GM10266 (cell line): ENCODE data around the gene NEMF.
"Not testable (repeated sequence)": the region's sequence is repeated elsewhere in the genome, so short reads cannot be mapped to it uniquely, and the experiment has no call there.

Experiments used
- DNase-seq: peaks from one replicate; pipeline ENCODE4 v3.0.0; 2012; ENCODE audit errors: extremely low spot score
- CTCF ChIP-seq: IDR thresholded peaks from 2 replicates; pipeline ENCODE4 v1.5.1; 2012; ENCODE audit warnings: mild to moderate bottlenecking, low read depth; ENCODE audit not compliant: control insufficient read depth, insufficient read depth; ENCODE audit errors: missing control alignments

Gene NEMF

GRCh38 chr14:49882826-49883694, 30.5 kb upstream of the NEMF start:
- TF ChIP-seq CTCF = no peak
- no peak for DNase-seq

- no peak for TF ChIP-seq CTCF
- DNase-seq = no peak
Observed at GRCh38 chr14:49881350-49882001, 28.9 kb upstream of the NEMF start.

GRCh38 chr14:49880267-49881064, 27.9 kb upstream of the NEMF start:
- no peak for TF ChIP-seq CTCF
- DNase-seq = no peak

GRCh38 chr14:49879646-49880204, 27.1 kb upstream of the NEMF start:
- TF ChIP-seq CTCF = peak; percentile 58
- peak; percentile 63 for DNase-seq

GRCh38 chr14:49876563-49877127, 24.1 kb upstream of the NEMF start:
- no peak for DNase-seq
- no peak for TF ChIP-seq CTCF

GRCh38 chr14:49875640-49876198, 23.1 kb upstream of the NEMF start:
- no peak for TF ChIP-seq CTCF
- no peak for DNase-seq

- DNase-seq = not testable (repeated sequence)
Observed at GRCh38 chr14:49873548-49873947, 21.0 kb upstream of the NEMF start.
